Measurements from ENCODE around the gene GTF3C5. TPM values are rescaled to one million over a fixed set of nuclear protein-coding genes. Genes with fewer than 3 reads are reported as not detected.

GTF3C5 gene
- total RNA-seq, 3 donors from 2014 or later = 43.8 to 74.4 (median 68.2) TPM

DNA sequence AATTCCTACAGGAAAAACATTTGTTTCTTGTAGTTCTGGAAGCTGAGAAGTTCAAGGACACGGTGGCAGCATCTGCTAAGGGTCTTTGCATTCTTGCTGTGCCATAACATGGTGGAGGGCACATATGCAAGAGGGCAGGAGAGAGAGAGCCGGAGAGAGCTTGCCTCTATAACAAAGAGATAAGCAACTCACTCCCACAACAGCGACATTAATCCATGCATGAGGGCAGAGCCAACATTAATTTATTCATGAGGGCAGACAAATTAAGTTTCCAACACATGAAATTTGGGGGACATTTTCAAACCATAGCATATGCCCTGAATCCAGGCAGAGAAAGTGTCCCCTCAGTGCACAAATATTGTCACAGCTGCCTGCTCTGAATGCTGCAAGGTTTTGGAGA, 4.4 kb upstream of the GTF3C5 start:
- no peak for DNase-seq (ENCODE audit: low spot score in 2 of 2)
- Histone ChIP-seq H3K9me3 (no peaks in the 10 kb centered on the region), H3K27me3 (no peaks in the 10 kb centered on the region), H3K36me3 (no peaks in the 10 kb centered on the region), H3K4me3 (no peak overlapping the region), H3K4me1 (no peaks in the 10 kb centered on the region), H3K27ac (no peak overlapping the region)
- TF ChIP-seq POLR2A (IDR thresholded peaks at IDR 0.05) (no peak), POLR2AphosphoS5 (IDR thresholded peaks at IDR 0.05) (no peak)
- TF ChIP-seq, protein P1, sequence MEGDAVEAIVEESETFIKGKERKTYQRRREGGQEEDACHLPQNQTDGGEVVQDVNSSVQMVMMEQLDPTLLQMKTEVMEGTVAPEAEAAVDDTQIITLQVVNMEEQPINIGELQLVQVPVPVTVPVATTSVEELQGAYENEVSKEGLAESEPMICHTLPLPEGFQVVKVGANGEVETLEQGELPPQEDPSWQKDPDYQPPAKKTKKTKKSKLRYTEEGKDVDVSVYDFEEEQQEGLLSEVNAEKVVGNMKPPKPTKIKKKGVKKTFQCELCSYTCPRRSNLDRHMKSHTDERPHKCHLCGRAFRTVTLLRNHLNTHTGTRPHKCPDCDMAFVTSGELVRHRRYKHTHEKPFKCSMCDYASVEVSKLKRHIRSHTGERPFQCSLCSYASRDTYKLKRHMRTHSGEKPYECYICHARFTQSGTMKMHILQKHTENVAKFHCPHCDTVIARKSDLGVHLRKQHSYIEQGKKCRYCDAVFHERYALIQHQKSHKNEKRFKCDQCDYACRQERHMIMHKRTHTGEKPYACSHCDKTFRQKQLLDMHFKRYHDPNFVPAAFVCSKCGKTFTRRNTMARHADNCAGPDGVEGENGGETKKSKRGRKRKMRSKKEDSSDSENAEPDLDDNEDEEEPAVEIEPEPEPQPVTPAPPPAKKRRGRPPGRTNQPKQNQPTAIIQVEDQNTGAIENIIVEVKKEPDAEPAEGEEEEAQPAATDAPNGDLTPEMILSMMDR (IDR thresholded peaks at IDR 0.05) = no peak
- intact Hi-C loops (cut with DNase I; ENCODE audit: low total_unique reads) = no loop called here

DNA sequence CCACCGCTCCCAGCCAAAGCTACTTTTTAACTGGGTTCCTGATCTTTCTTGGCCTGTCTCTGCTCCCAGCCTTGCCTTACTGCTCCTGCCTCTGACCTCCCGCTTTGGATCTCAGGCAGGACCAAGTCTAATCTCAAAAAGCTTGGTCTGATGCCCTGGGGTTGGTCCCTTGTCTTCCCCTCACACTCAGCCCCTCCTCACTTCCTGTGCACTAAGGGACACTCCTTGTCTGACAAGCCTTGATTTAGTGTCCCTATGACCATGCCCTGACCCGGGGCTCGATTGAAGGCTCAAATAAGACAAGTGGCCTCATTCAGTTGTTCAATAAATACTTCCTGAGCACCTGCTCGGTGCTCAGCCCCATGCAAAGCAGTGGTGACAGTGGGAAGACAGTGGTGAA, 3.7 kb upstream of the GTF3C5 start:
- intact Hi-C loops (cut with DNase I; ENCODE audit: low total_unique reads) = no loop called here

DNA sequence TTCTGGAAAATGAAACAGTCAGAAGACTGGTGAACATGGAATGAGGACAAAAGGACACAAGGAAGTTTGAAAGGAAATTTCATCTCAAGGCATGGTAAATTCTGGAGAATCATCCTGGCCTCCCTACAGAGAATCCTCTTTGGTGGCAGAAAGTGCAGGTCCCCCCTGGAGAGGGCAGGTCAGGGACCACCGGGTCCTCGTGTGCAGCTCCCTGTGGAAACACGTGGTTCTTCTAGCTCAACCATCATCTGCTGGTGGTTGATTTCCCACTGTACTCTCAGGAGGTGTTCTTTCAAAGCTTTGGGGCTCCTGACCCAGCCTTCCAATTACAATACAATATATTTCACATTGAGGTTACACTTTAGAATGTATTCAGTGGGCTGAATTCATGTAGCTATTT, 2.6 kb upstream of the GTF3C5 start:
- no peaks in the 10 kb centered on the region for H3K36me3 ChIP-seq
- no peak for DNase-seq (ENCODE audit: low spot score in 2 of 2)
- intact Hi-C loops (cut with DNase I; ENCODE audit: low total_unique reads) = no loop called here

More for the DNA sequence above, 3.7 kb upstream of the GTF3C5 start:
- Histone ChIP-seq H3K4me1 (peaks cover 3 to 6% of the 10 kb centered on the region in 2 donors), H3K9me3 (no peaks in the 10 kb centered on the region), H3K36me3 (no peaks in the 10 kb centered on the region), H3K4me3 (no peak overlapping the region), H3K27ac (no peak overlapping the region), H3K27me3 (no peaks in the 10 kb centered on the region)
- TF ChIP-seq POLR2A (IDR thresholded peaks at IDR 0.05) (no peak), POLR2AphosphoS5 (IDR thresholded peaks at IDR 0.05) (no peak)
- TF ChIP-seq, protein P1 (IDR thresholded peaks at IDR 0.05) = no peak
- no peak for DNase-seq (ENCODE audit: low spot score in 2 of 2)

DNA sequence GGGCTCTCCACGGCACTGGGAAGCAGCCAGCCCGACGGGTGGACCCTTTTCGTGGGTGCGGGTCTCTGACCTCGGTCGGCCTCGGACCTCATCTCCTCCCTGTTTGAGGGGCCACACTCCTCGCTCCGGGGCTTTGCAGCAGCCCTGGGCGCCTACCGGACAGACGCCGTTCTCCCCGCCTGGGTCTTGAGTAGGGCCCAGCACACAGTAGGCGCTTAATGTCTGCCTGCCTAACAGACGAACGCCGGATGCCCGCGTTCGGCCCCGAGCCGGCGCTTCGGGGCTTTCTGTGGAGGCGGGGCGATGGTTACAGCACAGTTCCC, 842 bp upstream of the GTF3C5 start:
- Histone ChIP-seq H3K27ac (peak overlapping the region; percentile 88 to 93), H3K9me3 (no peaks in the 10 kb centered on the region), H3K27me3 (no peaks in the 10 kb centered on the region), H3K4me3 (peak overlapping the region; percentile 91 to 97 (median 95)), H3K36me3 (no peaks in the 10 kb centered on the region), H3K4me1 (peaks cover 3 to 12% of the 10 kb centered on the region in 2 donors)
- TF ChIP-seq POLR2AphosphoS5 (IDR thresholded peaks at IDR 0.05) = no peak
- TF ChIP-seq, protein P1 (IDR thresholded peaks at IDR 0.05) = no peak
- no peak for TF ChIP-seq POLR2A (IDR thresholded peaks at IDR 0.05)
- intact Hi-C loops (cut with DNase I; ENCODE audit: low total_unique reads) = no loop called here
- DNase-seq (ENCODE audit: low spot score in 2 of 2) = no peak

More for the DNA sequence above, 2.6 kb upstream of the GTF3C5 start:
- H3K4me3 ChIP-seq = no peak overlapping the region
- H3K27ac ChIP-seq = no peak overlapping the region
- no peaks in the 10 kb centered on the region for H3K9me3 ChIP-seq
- TF ChIP-seq POLR2A (IDR thresholded peaks at IDR 0.05) = no peak
- TF ChIP-seq, protein P1 (IDR thresholded peaks at IDR 0.05) = no peak
- no peak for TF ChIP-seq POLR2AphosphoS5 (IDR thresholded peaks at IDR 0.05)
- H3K4me1 ChIP-seq = peaks cover 3 to 12% of the 10 kb centered on the region in 2 donors
- no peaks in the 10 kb centered on the region for H3K27me3 ChIP-seq

DNA sequence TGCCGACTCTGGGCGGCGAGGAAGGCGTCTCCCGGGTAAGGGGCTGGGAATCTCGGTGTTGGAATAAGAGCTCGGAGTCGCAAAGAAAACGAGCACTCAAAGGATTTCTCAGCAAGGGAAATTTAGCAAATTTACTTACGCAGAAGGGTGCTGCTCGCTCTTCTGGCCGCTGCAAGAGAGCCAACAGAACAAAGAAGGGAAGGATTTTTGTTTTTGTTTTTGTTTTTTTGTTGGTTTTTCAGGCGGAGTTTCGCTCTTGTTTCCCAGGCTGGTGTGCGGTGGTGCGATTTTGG, 279 bp downstream of the GTF3C5 start:
- Histone ChIP-seq H3K27me3 (no peaks in the 10 kb centered on the region), H3K27ac (peak overlapping the region; percentile 78 to 88), H3K4me3 (peak overlapping the region; percentile 91 to 97 (median 95)), H3K36me3 (no peaks in the 10 kb centered on the region), H3K9me3 (no peaks in the 10 kb centered on the region), H3K4me1 (peaks cover 3 to 12% of the 10 kb centered on the region in 2 donors)
- no peak for DNase-seq (ENCODE audit: low spot score in 2 of 2)
- TF ChIP-seq POLR2AphosphoS5 (IDR thresholded peaks at IDR 0.05) = no peak
- TF ChIP-seq POLR2A (IDR thresholded peaks at IDR 0.05) = no peak
- TF ChIP-seq, protein P1 (IDR thresholded peaks at IDR 0.05) = no peak
- intact Hi-C loops (cut with DNase I; ENCODE audit: low total_unique reads) = no loop called here
